ENCODE measurements around the gene PVALEF. TPM values are rescaled to one million over a fixed set of nuclear protein-coding genes. Genes with fewer than 3 reads are reported as not detected.

Gene PVALEF
- total and polyA plus RNA-seq, 2 of the 13 experiments (the other 11 are each of a cell fraction or from before 2014, with no cell fraction given): 0.18 TPM

GRCh38 chr17:81221842-81222619 lies 56.7 kb downstream of the PVALEF start (continued):
- no peak for TF ChIP-seq KDM2A (CRISPR knock-in tag; IDR thresholded peaks at IDR 0.05; ENCODE audit: borderline replicate concordance, low read depth)
- no peak for TF ChIP-seq KLF6 (CRISPR knock-in tag; IDR thresholded peaks at IDR 0.05)
- no peak for TF ChIP-seq FOXJ3 (CRISPR knock-in tag; IDR thresholded peaks at IDR 0.05; ENCODE audit: borderline replicate concordance)
- TF ChIP-seq PBX3 (CRISPR knock-in tag; IDR thresholded peaks at IDR 0.05; ENCODE audit: borderline replicate concordance): no peak
- TF ChIP-seq MLXIP (CRISPR knock-in tag; IDR thresholded peaks at IDR 0.05; ENCODE audit: borderline replicate concordance): no peak
- peak; percentile 33 for TF ChIP-seq IKZF4 (CRISPR knock-in tag; IDR thresholded peaks at IDR 0.05; ENCODE audit: borderline replicate concordance, low read depth, not compliant biosample characterization)
- TF ChIP-seq HNF1A (IDR thresholded peaks at IDR 0.05; ENCODE audit: low read depth): no peak
- TF ChIP-seq HNF1A (CRISPR knock-in tag; IDR thresholded peaks at IDR 0.05; ENCODE audit: borderline replicate concordance): 0 out of 2 replicates have a peak, but pooled peaks have one; percentile 55
- no peak for TF ChIP-seq XBP1 (CRISPR knock-in tag; IDR thresholded peaks at IDR 0.05)
- no peak for TF ChIP-seq RORA (CRISPR knock-in tag; IDR thresholded peaks at IDR 0.05)
- no peak for TF ChIP-seq IKZF5 (CRISPR knock-in tag; IDR thresholded peaks at IDR 0.05)
- no peak for TF ChIP-seq MYNN (CRISPR knock-in tag; IDR thresholded peaks at IDR 0.05; ENCODE audit: low read depth)
- no peak for TF ChIP-seq ZNF292 (CRISPR knock-in tag; IDR thresholded peaks at IDR 0.05; ENCODE audit: borderline replicate concordance, low read depth)
- TF ChIP-seq EZH2 (conservative IDR thresholded peaks at IDR 0.05; ENCODE audit: low read depth, low read length): no peak
- TF ChIP-seq ZSCAN31 (CRISPR knock-in tag; IDR thresholded peaks at IDR 0.05; ENCODE audit: low read depth): no peak
- no peak; the same call in 1 of the 2 replicates for TF ChIP-seq CBFB (CRISPR knock-in tag; IDR thresholded peaks at IDR 0.05)
- TF ChIP-seq JUND (CRISPR knock-in tag; IDR thresholded peaks at IDR 0.05): no peak
- TF ChIP-seq TEAD2 (CRISPR knock-in tag; IDR thresholded peaks at IDR 0.05): no peak
- no peak for TF ChIP-seq KAT8 (CRISPR knock-in tag; IDR thresholded peaks at IDR 0.05)
- no peak for TF ChIP-seq TGIF2 (CRISPR knock-in tag; IDR thresholded peaks at IDR 0.05)
- no peak for TF ChIP-seq KLF11 (CRISPR knock-in tag; IDR thresholded peaks at IDR 0.05)
